ENCODE results near the gene TUBGCP3.

DNA sequence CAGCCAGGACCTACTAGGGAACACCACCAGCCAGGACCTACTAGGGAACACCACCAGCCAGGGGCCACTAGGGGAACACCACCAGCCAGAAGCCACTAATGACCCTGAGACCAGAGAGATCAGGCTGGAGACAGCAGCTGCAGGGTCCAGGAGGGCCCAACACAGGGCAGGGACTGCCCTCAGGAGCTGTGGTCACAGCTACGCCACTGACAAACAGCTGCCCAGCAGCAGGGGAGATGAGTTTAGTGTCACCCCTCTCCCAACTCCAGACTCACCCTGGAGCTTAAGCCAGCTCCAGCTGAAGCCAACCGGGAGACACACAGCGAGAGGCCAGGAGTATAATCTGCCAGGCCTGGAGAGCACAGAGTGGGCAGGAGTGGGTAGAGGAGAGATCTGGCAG is 25.7 kb downstream of the TUBGCP3 start:
- TF ChIP-seq, protein P1, sequence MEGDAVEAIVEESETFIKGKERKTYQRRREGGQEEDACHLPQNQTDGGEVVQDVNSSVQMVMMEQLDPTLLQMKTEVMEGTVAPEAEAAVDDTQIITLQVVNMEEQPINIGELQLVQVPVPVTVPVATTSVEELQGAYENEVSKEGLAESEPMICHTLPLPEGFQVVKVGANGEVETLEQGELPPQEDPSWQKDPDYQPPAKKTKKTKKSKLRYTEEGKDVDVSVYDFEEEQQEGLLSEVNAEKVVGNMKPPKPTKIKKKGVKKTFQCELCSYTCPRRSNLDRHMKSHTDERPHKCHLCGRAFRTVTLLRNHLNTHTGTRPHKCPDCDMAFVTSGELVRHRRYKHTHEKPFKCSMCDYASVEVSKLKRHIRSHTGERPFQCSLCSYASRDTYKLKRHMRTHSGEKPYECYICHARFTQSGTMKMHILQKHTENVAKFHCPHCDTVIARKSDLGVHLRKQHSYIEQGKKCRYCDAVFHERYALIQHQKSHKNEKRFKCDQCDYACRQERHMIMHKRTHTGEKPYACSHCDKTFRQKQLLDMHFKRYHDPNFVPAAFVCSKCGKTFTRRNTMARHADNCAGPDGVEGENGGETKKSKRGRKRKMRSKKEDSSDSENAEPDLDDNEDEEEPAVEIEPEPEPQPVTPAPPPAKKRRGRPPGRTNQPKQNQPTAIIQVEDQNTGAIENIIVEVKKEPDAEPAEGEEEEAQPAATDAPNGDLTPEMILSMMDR (IDR thresholded peaks at IDR 0.05): no peak
- no peak for TF ChIP-seq EP300 (IDR thresholded peaks at IDR 0.05)
